GM12878 (cell line): ENCODE results near the gene ENTPD6.

ENCODE experiments used
- CEBPB ChIP-seq, 2 experiments: fragments of 150-350 bp in 1 of 2; IDR thresholded peaks; 2 replicates each; pipeline ENCODE4 v1.6.1; 2012 to 2014; ENCODE audit warnings: low read depth in 2 of 2, low read length in 2 of 2, borderline replicate concordance in 1 of 2, inconsistent platforms in 1 of 2
- CHD1 ChIP-seq: IDR thresholded peaks from 2 replicates; pipeline ENCODE4 v1.6.1; 2012; ENCODE audit warnings: low read depth, low read length, improper control_type of control experiment
- CTCF ChIP-seq, 3 experiments: IDR thresholded peaks in 2 of 3; conservative IDR thresholded peaks in 1 of 3; 2 replicates each; pipeline ENCODE4 v1.5.1; 2011; ENCODE audit warnings: low read depth in 3 of 3, low read length in 3 of 3, mild to moderate bottlenecking in 3 of 3, control low read depth in 2 of 3, moderate library complexity in 2 of 3, inconsistent platforms in 1 of 3, mixed read lengths in 1 of 3; ENCODE audit not compliant: control insufficient read depth in 2 of 3, insufficient read depth in 1 of 3; ENCODE audit errors: extremely low read depth in 1 of 3
- ELK1 ChIP-seq: IDR thresholded peaks from 2 replicates; pipeline ENCODE4 v1.6.1; 2012; ENCODE audit warnings: low read depth, low read length, improper control_type of control experiment
- ETV6 ChIP-seq, 2 experiments: fragments of 450-650 bp in 1 of 2; IDR thresholded peaks in 1 of 2; conservative IDR thresholded peaks in 1 of 2; 2 replicates each; pipeline ENCODE4 v1.6.1; 2014; ENCODE audit warnings: antibody characterized with exemption in 1 of 2, borderline replicate concordance in 1 of 2, low read depth in 1 of 2, mild to moderate bottlenecking in 1 of 2, moderate library complexity in 1 of 2
- EZH2 ChIP-seq: IDR thresholded peaks from 2 replicates; pipeline ENCODE4 v1.6.1; 2012; ENCODE audit warnings: low read depth, mild to moderate bottlenecking, control low read depth, inconsistent platforms, low read length, borderline replicate concordance; ENCODE audit not compliant: control insufficient read depth
- JUND ChIP-seq: IDR thresholded peaks from 2 replicates; pipeline ENCODE4 v1.6.1; 2012; ENCODE audit warnings: low read depth, mild to moderate bottlenecking, low read length, improper control_type of control experiment, moderate library complexity
- POLR2A ChIP-seq: IDR thresholded peaks from 2 replicates; pipeline ENCODE4 v1.6.1; 2011; ENCODE audit warnings: low read depth, mild to moderate bottlenecking, low read length
- POLR2AphosphoS5 ChIP-seq: IDR thresholded peaks from 2 replicates; pipeline ENCODE4 v1.6.1; 2011; ENCODE audit warnings: mild to moderate bottlenecking, low read length, inconsistent platforms
- TAF1 ChIP-seq: IDR thresholded peaks from 2 replicates; pipeline ENCODE4 v1.6.1; 2011; ENCODE audit warnings: mild to moderate bottlenecking, low read depth, low read length, borderline replicate concordance
- TCF7 ChIP-seq: IDR thresholded peaks from 2 replicates; pipeline ENCODE4 v1.6.1; 2014; ENCODE audit warnings: antibody characterized with exemption, borderline replicate concordance
- ZNF274 ChIP-seq: IDR thresholded peaks from one replicate; pipeline ENCODE4 v1.8.0; 2011; ENCODE audit not compliant: insufficient read length, insufficient read depth
- ZZZ3 ChIP-seq: IDR thresholded peaks from 2 replicates; pipeline ENCODE4 v1.6.1; 2011; ENCODE audit warnings: low read depth; ENCODE audit not compliant: control insufficient read depth, insufficient read length
- TF ChIP-seq, protein P1 (sequence below): IDR thresholded peaks from 2 replicates; pipeline ENCODE4 v1.6.1; 2012; ENCODE audit warnings: low read length, inconsistent platforms

- TF ChIP-seq POLR2AphosphoS5 (no peak), CTCF (IDR thresholded peaks at IDR 0.05 in 2 of 3, conservative IDR thresholded peaks at IDR 0.05 in 1 of 3; ENCODE audit: control insufficient read depth in 2 of 3, extremely low read depth in 1 of 3, insufficient read depth in 1 of 3, low read depth in 3 of 3, low read length in 3 of 3) (no peak), CHD1 (no peak), POLR2A (no peak), JUND (no peak), EZH2 (no peak), ZNF274 (no peak), ETV6 (conservative IDR thresholded peaks at IDR 0.05 in 1 of 2, IDR thresholded peaks at IDR 0.05 in 1 of 2; ENCODE audit: borderline replicate concordance in 1 of 2, low read depth in 1 of 2) (no peak), ZZZ3 (no peak), CEBPB (IDR thresholded peaks at IDR 0.05; ENCODE audit: borderline replicate concordance in 1 of 2, low read depth in 2 of 2, low read length in 2 of 2) (no peak), ELK1 (no peak), TCF7 (no peak), TAF1 (no peak)
- TF ChIP-seq, protein P1, sequence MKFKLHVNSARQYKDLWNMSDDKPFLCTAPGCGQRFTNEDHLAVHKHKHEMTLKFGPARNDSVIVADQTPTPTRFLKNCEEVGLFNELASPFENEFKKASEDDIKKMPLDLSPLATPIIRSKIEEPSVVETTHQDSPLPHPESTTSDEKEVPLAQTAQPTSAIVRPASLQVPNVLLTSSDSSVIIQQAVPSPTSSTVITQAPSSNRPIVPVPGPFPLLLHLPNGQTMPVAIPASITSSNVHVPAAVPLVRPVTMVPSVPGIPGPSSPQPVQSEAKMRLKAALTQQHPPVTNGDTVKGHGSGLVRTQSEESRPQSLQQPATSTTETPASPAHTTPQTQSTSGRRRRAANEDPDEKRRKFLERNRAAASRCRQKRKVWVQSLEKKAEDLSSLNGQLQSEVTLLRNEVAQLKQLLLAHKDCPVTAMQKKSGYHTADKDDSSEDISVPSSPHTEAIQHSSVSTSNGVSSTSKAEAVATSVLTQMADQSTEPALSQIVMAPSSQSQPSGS: no peak
Observed at GRCh38 chr20:25212242-25212641, 16.7 kb downstream of the ENTPD6 start.
